ENCODE measurements around the gene MDFIC. TPM values are rescaled to one million over a fixed set of nuclear protein-coding genes. Genes with fewer than 3 reads are reported as not detected.
A peak's percentile ranks its signal among the peaks of the same experiment; 100 is the strongest.

The MDFIC gene
- total and polyA plus RNA-seq, 2 of the 4 experiments (the other 2 are of a cell fraction), result 16.9 to 35.0 TPM

- no peak overlapping the region for H3K9ac ChIP-seq (ENCODE audit: low read depth, low read length)
- H3K27me3 ChIP-seq (ENCODE audit: control insufficient read depth, insufficient read depth, low read length), result no peaks in the 10 kb centered on the region
- H3K56ac ChIP-seq (ENCODE audit: extremely low read depth, insufficient read depth, low read length), result no peak overlapping the region
- H3K4me2 ChIP-seq (ENCODE audit: low read depth, low read length), result no peak overlapping the region
- ChIA-PET POLR2A (ENCODE audit: unreplicated experiment) (no interaction called here), CTCF (no interaction called here)
- no peaks in the 10 kb centered on the region for H3K4me1 ChIP-seq (ENCODE audit: control insufficient read depth, insufficient read depth, low read length)
- H3K79me1 ChIP-seq (ENCODE audit: low read depth in 1 of 2, low read length in 2 of 2), result peaks cover 27 to 28% of the 10 kb centered on the region in 2 experiments
- dilution Hi-C loops (cut with HindIII; ENCODE audit: low sequenced_read_pairs, unreplicated experiment) (no loop called here), in situ Hi-C loops (cut with MboI; ENCODE audit: low sequenced_read_pairs) (no loop called here), intact Hi-C loops (cut with micrococcal nuclease) (no loop called here)
- no peak overlapping the region for H2AK9ac ChIP-seq (replicated peaks; ENCODE audit: low read depth, low read length, poor library complexity)
- ATAC-seq (ENCODE audit: low read depth) (no peak), DNase-seq (peak; percentile 52)
- no peak overlapping the region for H4K91ac ChIP-seq (ENCODE audit: insufficient read depth, low read depth, low read length)
- no peak overlapping the region for H3K23ac ChIP-seq (ENCODE audit: low read depth, low read length)
- H3K4ac ChIP-seq (ENCODE audit: low read depth, low read length), result no peak overlapping the region
- no peak overlapping the region for H3K4me3 ChIP-seq (ENCODE audit: insufficient read depth, low read depth, low read length)
- H2AFZ ChIP-seq (replicated peaks; ENCODE audit: low read length, poor library complexity), result no peak overlapping the region
- H2AK5ac ChIP-seq (ENCODE audit: low read depth, low read length), result no peak overlapping the region
- no peak overlapping the region for H2BK120ac ChIP-seq (ENCODE audit: low read depth, low read length)
- H4K5ac ChIP-seq (ENCODE audit: low read depth, low read length), result no peak overlapping the region
- H3K27ac ChIP-seq (ENCODE audit: insufficient read depth, low read length), result no peak overlapping the region
- H3K9me1 ChIP-seq (ENCODE audit: insufficient read depth, low read length), result 0 out of 2 replicates have a peak, but pooled peaks cover 3% of the 10 kb centered on the region
- WGBS, 2 experiments (ENCODE audit: extremely low coverage in 2 of 2, insufficient read length in 1 of 2), result no CpG with 5 or more reads among the region's 3 CpGs
- no peak overlapping the region for H2BK20ac ChIP-seq (ENCODE audit: low read depth, low read length)
- no peak for TF ChIP-seq FOS (IDR thresholded peaks at IDR 0.05; ENCODE audit: low read depth, low read length)
- TF ChIP-seq NFE2L2 (IDR thresholded peaks at IDR 0.05; ENCODE audit: low read depth, low read length), result no peak
- no peak for TF ChIP-seq SMC3 (IDR thresholded peaks at IDR 0.05; ENCODE audit: low read depth, low read length)
- TF ChIP-seq MXI1 (IDR thresholded peaks at IDR 0.05; ENCODE audit: borderline replicate concordance, low read depth, low read length), result no peak
- no peak for TF ChIP-seq ELK1 (IDR thresholded peaks at IDR 0.05; ENCODE audit: borderline replicate concordance, low read depth, low read length)
- no peak for TF ChIP-seq BHLHE40 (IDR thresholded peaks at IDR 0.05; ENCODE audit: low read depth, low read length)
- TF ChIP-seq RCOR1 (IDR thresholded peaks at IDR 0.05; ENCODE audit: insufficient replicate concordance, low read length), result no peak
- TF ChIP-seq CHD1 (IDR thresholded peaks at IDR 0.05; ENCODE audit: low read depth, low read length), result no peak
- TF ChIP-seq USF2 (IDR thresholded peaks at IDR 0.05; ENCODE audit: low read depth, low read length), result no peak
- TF ChIP-seq RAD21 (IDR thresholded peaks at IDR 0.05; ENCODE audit: low read length), result no peak
- no peak for TF ChIP-seq RFX5 (IDR thresholded peaks at IDR 0.05; ENCODE audit: low read depth, low read length)
- no peak for TF ChIP-seq MAZ (IDR thresholded peaks at IDR 0.05; ENCODE audit: borderline replicate concordance, low read depth, low read length)
- no peak overlapping the region for H3K18ac ChIP-seq (ENCODE audit: low read depth, low read length)
- H2BK5ac ChIP-seq (ENCODE audit: low read depth, low read length, poor library complexity, severe bottlenecking), result no peak overlapping the region
- BruUV-seq (replicated peaks), result no TSS peak
- no peaks in the 10 kb centered on the region for H3K9me3 ChIP-seq (ENCODE audit: control insufficient read depth, insufficient read depth, low read length)
- peaks cover 4% of the 10 kb centered on the region for H3K36me3 ChIP-seq (ENCODE audit: control insufficient read depth, insufficient read depth, low read length)
- no peak overlapping the region for H3K14ac ChIP-seq (replicated peaks; ENCODE audit: low read depth, low read length)
- H4K8ac ChIP-seq (ENCODE audit: low read depth in 2 of 2, low read length in 2 of 2), result no peak overlapping the region
- no peak overlapping the region for H2BK15ac ChIP-seq (ENCODE audit: low read depth, low read length)
- no peaks in the 10 kb centered on the region; the same call in 1 of the 2 replicates for H4K20me1 ChIP-seq (ENCODE audit: insufficient read depth, low read length)
Observed at GRCh38 chr7:114959931-114960330, 38.0 kb downstream of the MDFIC start.

Data from IMR-90 (cell line).